ENCODE data around the gene ARID2.

Gene ARID2

DNA sequence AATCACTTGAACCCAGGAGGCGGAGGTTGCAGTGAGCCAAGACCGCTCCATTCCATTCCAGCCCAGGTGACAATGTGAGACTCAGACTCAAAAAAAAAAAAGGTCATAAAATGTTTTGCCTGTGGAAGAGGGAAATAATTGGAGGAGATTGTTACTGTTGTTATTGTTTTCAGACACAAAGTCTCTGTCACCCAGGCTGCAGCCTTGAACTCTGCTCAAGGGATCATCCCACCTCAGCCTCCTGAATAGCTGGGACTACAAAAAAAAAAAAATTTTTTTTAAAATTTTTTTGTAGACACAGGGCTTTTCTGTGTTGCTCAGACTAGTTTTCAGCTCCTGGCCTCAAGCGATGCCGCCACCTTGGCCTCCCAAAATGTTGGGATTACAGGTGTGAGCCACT lies 33.9 kb downstream of the ARID2 start:
- DNase-seq (ENCODE audit: low read depth in 2 of 2, low spot score in 1 of 2): no peak

DNA sequence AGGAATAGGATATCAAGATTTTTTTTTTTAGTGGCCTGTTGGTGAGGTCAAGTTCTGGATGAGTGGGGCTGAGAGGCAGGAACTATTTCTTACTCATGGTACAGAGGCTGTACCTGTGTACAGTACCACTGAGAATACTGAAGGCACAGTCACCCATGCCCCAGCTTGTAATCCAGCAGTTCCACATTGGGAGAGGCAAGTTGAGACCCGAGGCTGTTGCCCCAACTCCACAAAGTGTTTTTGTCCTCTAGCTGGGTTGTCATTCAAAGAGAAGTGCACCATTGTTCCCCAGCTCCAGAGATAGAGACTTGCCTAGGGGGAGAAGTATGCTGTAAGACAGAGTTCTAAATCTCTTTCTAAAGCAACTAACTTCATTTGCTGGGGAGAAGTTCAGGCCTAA lies 38.7 kb downstream of the ARID2 start:
- no peak for DNase-seq (ENCODE audit: low read depth in 2 of 2, low spot score in 1 of 2)

DNA sequence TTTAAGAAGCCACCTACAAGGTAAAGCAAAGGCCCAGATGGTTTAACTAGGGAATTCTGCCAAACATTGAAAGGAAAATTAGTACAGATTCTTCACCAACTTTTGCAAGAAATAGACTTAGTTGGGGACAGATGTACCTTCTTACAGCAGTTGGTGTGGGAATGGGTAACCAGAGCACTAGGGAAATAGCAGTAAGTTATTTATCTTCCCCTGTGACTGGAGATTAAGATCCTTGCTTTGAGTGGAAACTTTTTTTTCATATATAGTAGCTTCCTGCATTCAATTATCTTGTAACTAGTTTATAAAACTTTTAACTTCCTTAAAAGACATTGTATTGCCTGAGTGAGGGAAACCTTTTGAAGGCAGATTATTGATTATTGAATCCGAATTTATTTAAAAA lies 44.2 kb downstream of the ARID2 start:
- DNase-seq (ENCODE audit: low read depth in 2 of 2, low spot score in 1 of 2): no peak

DNA sequence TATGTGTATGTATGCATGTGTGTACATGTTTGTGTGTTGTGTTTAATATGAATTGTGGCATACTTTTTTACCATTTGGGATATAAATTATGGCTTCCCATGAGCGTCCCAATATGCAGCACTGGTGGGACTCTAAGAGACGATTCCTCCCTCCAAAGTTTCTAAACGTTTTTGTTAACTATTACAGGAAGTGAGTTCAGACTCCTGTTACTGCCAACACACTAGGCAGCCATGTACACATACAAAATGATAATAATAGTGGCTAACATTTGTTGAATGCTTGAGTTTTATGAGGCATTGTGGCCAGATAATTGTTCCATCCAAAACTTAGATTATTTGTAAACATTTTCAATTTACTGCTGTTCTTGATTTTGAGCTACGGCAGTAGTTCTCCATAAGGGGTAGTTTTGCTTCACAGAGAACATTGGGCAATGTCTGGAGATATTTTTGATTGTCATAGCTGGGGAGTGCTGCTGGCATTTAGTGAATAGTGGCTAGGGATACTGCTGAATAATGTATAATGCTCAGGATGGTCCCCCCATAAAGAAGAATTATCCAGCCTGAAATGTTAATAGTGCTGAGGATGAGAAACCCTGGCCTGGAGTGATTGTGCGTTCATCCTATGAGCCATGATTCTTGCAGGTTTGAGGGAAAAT lies 45.1 kb downstream of the ARID2 start:
- no peak for DNase-seq (ENCODE audit: low read depth in 2 of 2, low spot score in 1 of 2)

DNA sequence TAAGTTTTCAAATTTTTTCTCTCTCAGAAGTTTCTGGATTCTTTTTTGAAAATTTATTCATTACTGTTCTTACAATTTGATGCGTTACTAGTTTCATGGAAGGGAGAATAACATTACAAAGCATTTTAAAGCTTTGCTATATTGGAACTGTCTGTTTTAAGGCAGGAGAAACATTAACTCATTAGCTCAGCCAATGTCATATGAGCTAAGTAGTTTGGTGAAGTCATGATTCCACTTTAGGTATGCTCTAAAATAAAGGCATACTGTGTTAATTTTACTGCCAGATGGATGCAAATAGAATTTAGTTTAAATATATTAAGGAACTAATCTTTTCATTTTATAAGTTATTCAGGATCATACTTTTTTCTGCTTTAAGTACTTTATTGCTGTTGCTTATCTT lies 46.0 kb downstream of the ARID2 start:
- no peak for DNase-seq (ENCODE audit: low read depth in 2 of 2, low spot score in 1 of 2)

DNA sequence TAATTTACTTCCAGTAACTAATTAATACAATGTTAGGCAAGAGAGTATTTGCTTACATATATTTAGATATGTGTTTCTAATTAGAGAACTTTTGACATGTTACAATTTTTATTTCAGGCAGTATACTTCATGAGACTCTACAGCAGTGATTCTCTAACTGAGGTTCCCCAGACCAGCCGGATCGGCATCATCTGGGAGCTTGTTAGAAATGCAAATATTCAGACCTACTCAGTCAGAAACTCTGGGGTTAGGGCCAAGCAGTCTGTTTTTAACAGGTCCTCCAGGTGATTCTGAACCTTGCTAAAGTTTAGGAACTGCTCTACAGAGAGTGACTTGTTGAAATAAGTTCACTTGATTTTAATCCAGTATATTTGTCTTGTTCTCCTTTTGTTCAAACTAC lies 46.5 kb downstream of the ARID2 start:
- DNase-seq (ENCODE audit: low read depth in 2 of 2, low spot score in 1 of 2): no peak

DNA sequence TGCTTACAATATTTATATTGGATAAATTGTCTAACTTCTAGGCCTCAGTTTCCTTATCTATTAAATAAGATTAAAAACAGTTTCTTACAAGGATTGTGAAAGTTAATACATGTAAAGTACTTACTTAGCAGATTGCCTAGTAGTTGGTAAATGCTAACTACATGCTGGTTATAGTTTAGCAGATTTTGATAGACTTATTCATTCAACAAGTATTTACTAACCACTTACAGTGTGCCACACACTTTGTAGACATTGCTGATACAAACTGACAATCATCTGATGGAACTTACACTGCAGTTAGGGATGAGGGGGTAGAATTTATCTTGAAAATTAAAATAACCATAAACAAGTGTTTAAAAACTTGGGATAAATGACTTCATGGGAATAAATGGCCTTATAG lies 50.4 kb downstream of the ARID2 start:
- DNase-seq (ENCODE audit: low read depth in 2 of 2, low spot score in 1 of 2): no peak

DNA sequence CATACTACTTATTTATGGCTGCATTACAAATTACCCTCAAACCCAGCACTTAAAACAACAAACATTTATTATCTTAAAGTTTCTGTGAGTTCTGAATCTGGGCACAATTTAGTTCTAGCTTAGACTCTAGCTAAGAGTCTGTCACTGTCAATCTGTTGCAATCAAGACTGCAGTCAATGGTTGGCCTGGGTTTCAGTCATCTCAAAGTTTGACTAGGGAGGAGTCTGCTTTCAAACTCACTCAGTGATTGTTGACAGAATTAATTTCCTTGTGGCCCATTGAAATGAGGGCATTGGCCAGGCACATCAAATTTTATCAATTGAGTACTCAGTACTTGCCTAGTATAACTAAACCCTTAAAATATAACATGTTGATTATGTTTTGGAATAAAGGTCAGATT lies 51.6 kb downstream of the ARID2 start:
- DNase-seq (ENCODE audit: low read depth in 2 of 2, low spot score in 1 of 2): no peak

DNA sequence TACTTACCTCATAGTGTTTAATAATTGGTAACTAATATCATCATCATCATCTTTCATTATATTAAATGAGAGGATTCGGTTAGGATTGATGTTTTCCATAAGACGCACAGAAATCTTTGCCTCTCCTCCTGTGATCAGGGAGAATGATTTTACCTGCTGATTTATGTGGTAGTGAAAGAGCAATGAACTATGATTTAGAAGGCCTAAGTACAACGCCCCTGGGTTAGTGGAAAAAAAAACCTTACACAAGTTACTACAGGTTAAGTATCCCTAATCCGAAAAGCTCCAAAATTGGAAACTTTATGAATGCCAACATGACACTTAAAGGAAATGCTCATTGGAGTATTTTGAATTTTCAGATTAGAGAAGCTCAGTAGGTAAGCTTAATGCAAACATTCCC lies 55.8 kb downstream of the ARID2 start:
- DNase-seq (ENCODE audit: low read depth in 2 of 2, low spot score in 1 of 2): no peak

DNA sequence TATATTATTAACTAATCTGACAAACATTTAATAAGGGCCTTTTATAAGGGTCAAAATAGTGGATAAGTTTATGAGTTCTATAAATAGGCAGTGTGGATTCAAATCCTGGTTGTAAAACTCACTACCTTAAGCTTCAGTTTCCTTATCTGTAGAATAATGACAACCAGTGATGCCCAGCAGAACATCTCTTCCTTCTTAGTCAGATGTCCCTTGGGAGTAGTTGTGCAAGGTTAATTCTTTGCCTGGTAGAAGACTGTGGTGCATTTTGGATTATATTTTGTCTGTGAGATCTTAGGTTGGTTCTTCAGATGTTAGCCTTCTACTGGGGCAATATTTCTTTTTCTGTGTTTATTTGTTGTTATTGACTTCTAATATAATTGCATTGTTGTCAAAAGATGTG lies 59.5 kb downstream of the ARID2 start:
- DNase-seq (ENCODE audit: low read depth in 2 of 2, low spot score in 1 of 2): no peak

DNA sequence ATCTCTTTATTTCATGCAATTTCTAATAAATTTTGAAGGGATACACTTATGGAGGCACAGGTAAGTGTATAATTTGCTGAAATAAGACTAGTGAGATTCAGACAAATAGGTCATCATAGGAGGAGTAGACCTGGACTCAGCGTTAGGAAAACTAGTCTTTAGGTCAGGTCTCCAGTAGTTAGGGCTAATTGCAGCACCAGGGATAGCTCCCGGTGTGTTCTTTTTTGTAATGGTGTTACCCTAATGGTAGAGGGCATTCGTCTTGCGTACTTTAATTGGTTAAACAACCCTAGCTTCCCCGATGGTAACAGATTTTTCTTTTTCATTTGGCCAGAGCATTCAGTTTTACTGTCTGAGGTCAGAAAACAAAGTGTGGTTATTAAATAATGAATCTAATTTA lies 64.9 kb downstream of the ARID2 start:
- DNase-seq (ENCODE audit: low read depth in 2 of 2, low spot score in 1 of 2): no peak

DNA sequence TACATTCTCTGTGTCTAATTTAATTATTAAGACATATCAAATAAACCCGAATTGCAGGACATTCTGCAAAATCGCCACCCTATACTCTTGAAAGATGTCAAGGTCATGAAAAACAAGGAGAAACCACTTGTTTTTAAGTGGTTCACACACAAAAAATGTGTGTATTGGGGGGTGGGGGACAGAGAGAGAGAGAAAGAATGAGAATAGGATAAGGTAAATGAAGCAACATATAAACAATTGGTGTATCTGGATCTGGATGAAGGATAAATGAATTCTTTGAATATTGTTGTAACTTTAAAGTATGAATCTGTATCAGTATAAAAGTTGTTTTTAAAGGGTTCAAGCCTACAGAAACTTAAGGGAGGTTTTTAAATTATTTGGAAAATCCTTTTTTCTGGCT lies 72.1 kb downstream of the ARID2 start:
- DNase-seq (ENCODE audit: low read depth in 2 of 2, low spot score in 1 of 2): no peak

DNA sequence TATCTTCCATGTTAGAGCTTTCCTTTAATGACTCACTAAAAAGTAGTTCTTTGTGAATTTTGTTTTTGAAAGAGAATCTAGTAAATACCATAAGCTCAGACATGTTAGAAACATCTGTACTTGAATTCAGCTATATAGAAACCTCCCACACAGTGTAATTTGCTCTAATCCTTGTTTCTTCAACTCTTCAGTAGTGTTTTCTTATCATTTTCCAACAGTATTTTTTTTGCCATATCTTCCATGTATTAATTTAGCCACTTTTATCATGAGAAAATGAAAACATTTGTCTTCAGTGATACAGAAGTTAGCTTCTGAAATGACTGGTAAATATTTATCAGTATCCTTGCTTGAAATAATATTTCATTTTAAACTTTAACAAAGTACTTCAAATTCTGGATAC lies 73.6 kb downstream of the ARID2 start:
- DNase-seq (ENCODE audit: low read depth in 2 of 2, low spot score in 1 of 2): no peak

DNA sequence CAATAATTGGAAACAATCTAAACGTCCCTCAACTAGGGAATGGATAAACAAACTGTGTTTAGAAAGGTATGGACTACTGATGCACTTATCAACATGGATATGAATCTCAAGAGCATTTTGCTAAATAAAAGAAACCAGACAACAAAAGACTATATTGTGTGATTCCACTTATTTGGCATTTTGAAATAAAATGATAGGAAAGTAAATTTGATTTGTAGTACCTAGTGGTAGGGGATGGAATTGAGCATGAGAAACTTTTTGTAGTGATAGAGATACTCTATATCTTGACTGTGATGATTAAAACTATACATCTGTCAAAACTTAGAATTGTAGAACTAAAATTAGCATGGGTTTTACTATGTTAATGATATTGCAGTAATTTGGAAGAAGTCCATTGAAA lies 87.1 kb downstream of the ARID2 start:
- no peak for DNase-seq (ENCODE audit: low read depth in 2 of 2, low spot score in 1 of 2)

DNA sequence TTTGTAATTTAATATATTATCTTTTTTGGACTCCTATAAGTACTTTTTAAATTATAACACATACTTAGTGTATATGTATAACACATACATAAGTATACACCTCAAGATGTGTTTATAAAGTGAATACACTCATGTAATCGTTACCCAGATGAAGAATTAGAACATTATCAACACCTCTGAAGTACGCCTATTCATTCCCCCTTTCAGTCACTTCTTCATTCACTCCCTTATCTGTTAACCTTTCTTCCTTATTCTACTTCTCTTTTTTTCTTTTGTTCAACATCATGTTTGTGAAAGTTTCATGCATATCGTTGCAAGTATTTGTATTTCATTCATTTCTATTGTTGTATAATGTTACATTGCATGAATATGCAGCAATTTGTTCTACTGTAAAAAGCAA lies 98.5 kb downstream of the ARID2 start:
- DNase-seq (ENCODE audit: low read depth in 2 of 2, low spot score in 1 of 2): no peak

DNA sequence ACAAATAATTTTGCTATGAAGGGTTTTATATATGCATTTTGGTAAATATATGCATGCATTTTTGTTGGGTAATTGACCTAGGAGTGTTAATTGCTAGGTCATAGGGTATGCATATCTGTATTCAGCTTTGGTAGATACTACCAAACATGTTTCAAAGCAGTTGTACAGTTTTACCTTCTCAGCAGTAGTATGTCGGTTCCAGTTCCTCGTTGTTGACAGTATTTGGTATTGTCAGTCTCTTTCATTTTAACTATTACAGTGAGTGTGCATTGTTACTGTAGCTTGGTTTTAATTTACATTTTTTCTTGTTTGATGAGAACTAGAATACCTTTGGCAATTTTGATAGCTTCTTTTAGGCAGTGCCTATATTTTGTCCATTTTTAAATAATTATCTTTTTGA lies 98.9 kb downstream of the ARID2 start:
- DNase-seq (ENCODE audit: low read depth in 2 of 2, low spot score in 1 of 2): no peak

DNA sequence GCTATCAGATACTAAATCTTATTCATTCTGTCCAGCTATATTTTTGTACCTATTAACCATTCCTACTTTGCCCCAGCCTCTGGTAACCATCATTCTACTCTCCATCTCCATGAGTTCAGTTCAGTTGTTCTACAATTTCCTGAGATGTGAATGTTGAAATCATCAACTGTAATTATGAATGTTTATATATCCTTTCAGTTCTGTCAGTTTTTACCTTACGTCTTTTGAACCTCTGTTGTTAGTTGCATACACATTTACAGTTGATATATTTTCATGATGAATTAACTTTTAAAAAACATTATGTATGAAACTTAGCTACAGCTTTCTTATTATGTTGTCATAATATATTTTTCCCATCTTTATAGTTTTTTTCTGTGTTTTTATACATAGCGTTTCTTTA lies 102.1 kb downstream of the ARID2 start:
- DNase-seq (ENCODE audit: low read depth in 2 of 2, low spot score in 1 of 2): no peak

DNA sequence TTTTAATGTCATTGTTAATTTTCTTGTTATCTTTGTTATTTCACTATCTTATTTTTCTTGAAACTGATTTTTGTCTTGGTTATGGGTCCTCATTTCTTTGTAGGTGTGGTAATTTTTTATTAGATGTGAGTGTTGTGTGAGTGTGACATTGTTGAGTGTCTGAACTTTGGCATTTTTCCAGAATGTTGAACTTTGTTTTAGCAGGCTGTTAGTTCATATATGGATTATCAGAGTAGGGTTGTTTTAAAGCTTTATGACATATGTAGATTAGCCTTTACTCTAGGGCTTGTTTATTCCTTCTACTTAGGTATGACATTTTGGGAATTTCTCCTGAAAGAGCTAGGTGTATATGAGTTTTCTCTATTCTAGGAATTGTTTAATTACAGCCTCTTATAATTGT lies 103.9 kb downstream of the ARID2 start:
- no peak for DNase-seq (ENCODE audit: low read depth in 2 of 2, low spot score in 1 of 2)

DNA sequence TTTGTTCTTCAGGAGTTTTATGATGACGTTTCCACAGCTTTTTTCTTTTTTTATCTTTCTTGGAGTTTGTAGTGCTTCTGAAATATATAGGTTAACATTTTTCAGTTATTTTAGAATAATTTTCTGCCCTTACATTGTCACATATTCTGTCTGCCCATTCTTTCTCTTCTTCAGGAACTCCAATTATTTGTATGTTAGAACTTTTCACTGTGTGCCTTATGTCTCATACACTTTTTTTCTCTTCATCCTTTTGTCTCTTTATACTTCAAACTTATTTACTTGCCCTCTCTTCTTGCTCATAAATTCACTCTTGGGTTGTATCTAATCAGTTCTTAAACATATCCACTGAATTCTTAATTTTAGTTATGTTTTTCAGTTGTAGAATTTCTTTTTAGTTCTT lies 105.3 kb downstream of the ARID2 start:
- DNase-seq (ENCODE audit: low read depth in 2 of 2, low spot score in 1 of 2): no peak

DNA sequence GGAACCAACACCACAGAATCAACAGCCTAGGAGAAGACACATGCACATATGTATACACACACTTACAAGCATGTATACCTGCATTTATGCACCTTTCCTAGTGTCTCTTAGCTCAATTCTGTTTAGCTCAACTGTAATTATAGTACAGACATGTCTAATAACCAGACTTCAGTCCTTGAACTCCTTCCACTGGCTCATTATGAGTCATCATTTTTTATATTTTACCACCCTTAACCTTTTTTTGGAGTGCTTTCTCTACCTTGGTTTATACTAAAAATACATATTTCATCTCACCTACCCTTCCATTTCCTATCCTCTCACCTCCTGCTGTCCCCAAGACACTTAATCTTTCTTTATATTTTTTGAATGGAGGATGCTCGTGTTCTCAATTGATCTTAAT lies 110.4 kb downstream of the ARID2 start:
- no peak for DNase-seq (ENCODE audit: low read depth in 2 of 2, low spot score in 1 of 2)

DNA sequence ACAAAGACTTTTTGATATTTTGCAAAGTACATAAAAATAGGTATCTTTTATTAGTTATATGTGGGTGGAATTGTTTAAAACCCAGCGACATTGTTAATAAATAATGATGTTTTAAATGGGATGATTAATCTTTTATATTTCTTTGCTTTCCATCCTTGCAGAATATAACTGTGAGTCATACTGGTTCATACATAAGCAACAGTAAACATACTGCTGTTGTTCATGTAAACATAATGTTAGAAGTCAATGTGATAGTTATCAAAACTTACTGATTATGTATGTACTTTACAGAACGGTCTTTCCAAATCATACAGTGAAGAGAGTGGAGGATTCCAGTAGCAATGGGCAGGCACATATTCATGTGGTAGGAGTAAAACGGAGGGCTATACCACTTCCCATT lies 119.8 kb downstream of the ARID2 start:
- no peak for DNase-seq (ENCODE audit: low read depth in 2 of 2, low spot score in 1 of 2)

DNA sequence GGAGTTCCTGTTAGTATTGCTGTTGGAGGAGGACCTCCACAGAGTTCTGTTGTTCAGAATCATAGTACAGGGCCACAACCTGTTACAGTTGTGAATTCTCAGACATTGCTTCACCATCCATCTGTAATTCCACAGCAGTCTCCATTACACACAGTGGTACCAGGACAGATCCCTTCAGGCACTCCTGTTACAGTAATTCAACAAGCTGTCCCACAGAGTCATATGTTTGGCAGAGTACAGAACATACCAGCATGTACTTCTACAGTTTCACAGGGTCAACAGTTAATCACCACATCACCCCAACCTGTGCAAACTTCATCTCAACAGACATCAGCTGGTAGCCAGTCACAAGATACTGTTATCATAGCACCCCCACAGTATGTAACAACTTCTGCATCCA lies 120.8 kb downstream of the ARID2 start:
- DNase-seq (ENCODE audit: low read depth in 2 of 2, low spot score in 1 of 2): no peak

DNA sequence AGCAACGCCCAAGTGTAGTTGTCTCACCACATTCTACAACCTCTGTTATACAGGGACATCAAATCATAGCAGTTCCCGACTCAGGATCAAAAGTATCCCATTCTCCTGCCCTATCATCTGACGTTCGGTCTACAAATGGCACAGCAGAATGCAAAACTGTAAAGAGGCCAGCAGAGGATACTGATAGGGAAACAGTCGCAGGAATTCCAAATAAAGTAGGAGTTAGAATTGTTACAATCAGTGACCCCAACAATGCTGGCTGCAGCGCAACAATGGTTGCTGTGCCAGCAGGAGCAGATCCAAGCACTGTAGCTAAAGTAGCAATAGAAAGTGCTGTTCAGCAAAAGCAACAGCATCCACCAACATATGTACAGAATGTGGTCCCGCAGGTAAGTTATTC lies 123.0 kb downstream of the ARID2 start:
- DNase-seq (ENCODE audit: low read depth in 2 of 2, low spot score in 1 of 2): no peak

DNA sequence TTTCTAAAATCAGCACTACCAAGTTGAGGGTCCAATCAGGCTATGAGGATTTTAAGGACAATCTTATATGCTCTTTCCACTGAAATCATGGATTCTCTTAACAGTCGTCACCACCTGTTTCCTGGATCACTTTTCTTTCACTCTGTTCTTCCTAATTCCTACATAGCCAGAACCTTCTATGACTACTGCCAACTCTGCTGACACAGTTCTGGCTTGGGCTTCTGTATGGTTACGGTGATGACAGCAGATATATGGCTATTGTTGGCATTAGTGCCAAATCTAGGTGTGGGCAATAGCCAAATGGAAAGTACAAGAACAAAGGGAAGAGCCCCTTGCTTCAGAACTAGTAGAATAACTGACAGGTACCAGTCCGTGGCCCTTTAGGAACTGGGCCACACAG lies 124.0 kb downstream of the ARID2 start:
- DNase-seq (ENCODE audit: low read depth in 2 of 2, low spot score in 1 of 2): no peak
